HG03060 (cell line): ENCODE results near the gene WRAP73.

Experiments
- ATAC-seq: cut with Tn5 transposase; IDR thresholded peaks from one replicate; pipeline ENCODE4 v1.9.1; 2021; ENCODE audit warnings: low read depth, moderate number of reproducible peaks; ENCODE audit not compliant: unreplicated experiment

Gene WRAP73

DNA sequence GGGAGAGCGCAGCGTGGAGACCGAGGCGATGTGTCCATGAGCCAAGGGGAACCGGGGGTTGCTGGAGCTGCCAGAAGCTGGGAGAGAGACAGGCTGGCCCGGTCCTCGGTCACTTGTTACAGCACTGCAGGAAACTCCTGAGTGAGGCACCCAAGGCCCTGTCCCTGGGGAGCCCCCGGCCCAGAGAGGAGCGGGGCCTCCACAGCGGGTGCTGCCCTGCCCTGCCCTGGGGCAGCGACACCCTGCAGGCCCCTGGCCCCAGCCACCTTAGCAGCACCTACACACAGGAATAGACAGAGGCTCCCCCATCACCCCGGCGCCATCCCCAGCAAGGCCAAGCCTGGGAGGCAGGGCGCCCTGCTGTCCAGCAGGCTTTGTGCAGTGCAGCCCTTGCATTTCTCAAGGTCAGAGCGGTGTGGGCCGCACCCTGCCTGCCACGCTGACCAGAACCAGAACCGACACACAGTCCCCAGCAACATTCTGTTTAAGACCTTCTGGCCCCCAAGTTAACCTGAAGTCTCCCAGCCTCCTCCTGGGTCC, 32.0 kb downstream of the WRAP73 start:
- no peak for ATAC-seq

GRCh38 chr1:3616861-3617260, 33.0 kb downstream of the WRAP73 start:
- ATAC-seq, result no peak

DNA sequence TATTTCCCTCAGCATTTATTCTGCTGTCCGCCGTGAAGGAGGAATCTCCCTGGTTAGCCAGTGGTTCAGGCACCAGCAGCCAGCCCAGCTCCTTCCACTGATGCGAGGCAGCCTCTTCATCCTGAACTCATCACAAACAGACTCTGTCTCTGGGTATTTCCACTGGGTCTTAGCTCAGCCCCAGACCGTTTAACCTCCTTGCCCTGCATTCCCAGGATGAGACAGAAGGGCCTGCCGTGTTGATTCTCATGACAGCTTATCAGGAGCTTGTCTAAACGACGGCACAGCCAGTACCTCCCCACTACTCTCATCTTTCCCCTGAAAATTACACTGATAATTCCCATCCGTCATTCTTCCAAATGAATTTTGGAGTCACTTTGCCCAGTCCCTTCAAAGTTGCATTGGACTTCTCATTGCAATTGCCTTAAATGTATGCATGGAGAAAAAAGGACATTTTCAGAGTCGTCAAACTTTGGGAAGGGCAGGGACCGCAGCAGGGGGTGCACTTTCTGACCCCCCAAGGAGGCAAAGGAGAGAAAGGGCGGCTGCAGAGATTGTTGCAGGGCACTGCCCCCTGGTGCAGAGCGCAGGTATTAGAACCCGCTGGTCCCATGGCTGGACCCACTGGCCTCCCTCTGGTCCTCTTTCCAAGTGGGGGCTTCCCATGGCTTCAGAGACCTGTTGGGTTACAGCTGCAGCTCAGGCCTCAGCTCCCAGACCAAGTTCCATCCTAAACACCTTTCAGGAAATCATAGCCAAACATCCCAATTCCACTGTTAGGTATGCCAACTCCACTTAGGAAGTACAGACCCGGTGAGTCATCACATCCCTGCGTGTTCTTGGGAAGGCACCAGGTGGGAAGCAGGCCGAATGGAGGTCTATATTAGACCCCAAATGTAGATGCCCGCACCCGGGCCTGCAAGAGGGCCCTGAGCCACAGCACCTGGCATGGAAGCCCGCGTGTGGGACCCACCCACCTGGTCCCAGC, 34.9 kb downstream of the WRAP73 start:
- ATAC-seq, result no peak

- ATAC-seq, result no peak
Observed at GRCh38 chr1:3612123-3612522, 37.8 kb downstream of the WRAP73 start.

DNA sequence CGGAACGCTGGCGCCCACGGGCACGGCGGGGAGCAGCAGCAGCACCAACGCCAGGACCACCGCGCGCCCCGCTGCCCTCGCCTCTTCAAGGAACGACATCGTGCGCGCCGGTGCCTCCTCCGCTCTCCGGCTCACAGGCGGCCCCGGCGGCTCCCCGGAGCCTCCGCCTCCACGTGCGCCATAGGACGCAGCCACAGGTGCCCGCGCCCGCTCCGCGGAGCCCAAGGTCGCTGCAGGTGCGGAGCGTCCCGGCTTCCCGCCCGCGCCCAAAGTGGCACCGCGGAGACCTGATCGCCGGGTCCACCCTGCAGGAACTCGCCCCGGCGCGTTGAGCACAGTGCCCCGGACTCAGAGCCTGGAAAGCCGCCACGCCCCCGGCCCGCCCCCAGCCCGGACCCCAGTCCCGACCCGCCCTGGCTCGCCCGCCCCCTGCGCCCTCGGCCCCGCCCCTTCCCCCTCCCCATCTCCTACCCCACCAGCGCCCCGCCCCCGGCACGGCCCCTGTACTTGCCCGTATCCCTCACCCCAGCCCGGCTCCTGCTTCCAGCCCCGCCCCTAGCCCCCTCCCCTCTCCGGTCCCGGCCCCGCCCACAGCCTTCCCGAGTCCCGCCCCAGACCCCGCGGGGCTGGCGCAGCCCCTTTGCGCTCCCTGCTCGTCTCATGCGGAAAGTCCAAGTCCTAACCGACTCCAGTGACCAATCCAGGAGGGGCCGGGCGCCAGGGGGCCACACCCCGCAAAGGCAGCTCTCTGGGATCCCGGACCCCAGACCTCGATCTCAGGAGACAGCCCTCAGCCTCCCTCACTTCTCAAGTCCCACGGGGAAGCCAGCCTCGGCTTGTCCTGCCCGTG, 38.5 kb downstream of the WRAP73 start, which contains the start of gene MEGF6:
TSS of gene MEGF6 (minus strand) at position 339 of the 850 bp plus-strand sequence. CDS start at position 99, 240 bp downstream.
- no peak for ATAC-seq

DNA sequence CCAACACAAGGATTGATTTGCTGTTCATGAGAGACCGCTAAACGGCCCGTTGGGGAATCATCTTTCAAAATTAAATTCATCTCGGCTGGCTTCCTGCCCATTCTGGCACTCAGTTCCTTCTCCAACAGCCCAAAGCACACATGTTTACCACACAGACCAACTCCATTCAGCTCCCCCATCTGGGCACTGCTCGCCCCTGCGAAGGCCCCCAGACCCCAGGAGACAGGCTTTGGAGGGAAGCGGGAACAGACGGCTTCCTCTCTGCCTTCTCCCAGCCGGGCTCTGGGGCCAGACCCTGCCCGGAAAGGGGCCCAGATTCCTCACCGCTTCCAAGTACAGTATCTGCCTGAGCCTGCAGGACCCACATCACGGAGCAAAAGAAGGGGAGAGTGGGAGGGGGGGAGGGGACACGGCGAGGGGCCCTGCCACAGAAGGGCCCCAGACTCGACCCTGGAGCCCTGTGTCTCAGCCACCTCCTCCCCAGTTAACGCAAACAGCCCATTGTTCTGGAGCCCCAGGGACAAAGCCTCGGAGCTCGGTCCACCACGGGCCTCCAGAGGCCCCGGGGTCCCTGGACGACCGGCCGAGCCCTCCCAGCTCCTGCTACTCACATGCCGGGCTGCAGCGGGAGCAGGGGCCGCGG, 39.3 kb downstream of the WRAP73 start:
- ATAC-seq, result no peak

GRCh38 chr1:3609769-3610526, 40.0 kb downstream of the WRAP73 start:
- no peak for ATAC-seq

DNA sequence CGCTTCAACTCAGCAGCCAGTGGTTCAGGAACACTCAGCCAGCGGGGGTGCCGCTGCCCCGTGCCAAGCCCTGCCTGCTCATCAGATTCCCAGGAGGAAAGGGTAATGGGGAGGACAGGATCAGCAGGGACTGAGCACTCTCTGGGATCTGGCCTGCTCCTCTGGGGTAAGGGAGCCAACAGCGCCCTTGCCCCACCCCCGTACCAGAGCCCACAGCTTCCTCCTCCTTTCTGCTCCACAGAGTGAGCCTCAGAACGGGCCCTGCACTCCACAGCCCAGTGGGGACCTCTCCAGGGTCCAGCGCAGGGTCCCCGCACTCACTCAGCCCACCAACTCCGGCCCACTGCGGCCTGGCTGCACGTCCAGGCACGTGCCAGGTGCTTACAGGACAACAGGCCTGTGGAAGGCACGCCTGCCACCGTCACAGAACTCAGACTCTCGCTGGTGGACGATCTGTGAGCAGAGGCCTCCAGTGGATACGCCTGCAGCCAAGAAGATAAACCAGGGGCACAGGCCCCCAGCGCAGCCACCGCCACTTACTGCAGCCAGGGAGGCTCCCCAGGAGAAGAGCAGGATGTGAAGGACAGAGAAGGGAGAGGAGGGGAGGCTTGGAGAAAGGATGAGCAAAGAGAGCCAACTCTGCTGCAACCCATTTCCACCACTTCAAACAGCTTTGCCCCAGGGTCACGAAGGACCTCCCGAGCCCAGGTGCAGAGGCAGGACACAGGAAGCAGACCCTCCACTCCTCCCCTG, 40.7 kb downstream of the WRAP73 start:
- ATAC-seq, result no peak

DNA sequence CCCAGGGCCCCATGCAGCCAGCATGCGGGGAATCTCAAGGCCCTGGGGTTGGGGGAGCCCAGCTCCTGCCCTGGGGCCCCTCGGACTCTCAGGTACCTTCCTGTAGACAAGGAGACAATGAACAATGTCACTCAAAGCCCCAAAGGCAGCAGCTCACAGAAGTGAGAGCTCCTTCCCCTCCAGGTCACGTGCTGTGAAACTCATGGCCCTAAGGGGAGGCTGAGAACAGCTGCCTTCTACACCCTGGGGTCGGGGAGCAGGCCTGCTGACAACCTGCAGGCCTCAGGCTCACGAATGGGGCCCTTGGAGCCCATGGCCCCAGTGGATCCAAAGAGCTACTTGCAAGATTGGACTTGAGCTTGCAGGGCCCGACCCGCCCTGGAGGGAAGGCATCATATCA, 41.7 kb downstream of the WRAP73 start:
- ATAC-seq, result no peak

GRCh38 chr1:3607703-3608065, 42.2 kb downstream of the WRAP73 start:
- ATAC-seq, result no peak

- ATAC-seq, result no peak
Observed at GRCh38 chr1:3606779-3607702, 42.9 kb downstream of the WRAP73 start.

DNA sequence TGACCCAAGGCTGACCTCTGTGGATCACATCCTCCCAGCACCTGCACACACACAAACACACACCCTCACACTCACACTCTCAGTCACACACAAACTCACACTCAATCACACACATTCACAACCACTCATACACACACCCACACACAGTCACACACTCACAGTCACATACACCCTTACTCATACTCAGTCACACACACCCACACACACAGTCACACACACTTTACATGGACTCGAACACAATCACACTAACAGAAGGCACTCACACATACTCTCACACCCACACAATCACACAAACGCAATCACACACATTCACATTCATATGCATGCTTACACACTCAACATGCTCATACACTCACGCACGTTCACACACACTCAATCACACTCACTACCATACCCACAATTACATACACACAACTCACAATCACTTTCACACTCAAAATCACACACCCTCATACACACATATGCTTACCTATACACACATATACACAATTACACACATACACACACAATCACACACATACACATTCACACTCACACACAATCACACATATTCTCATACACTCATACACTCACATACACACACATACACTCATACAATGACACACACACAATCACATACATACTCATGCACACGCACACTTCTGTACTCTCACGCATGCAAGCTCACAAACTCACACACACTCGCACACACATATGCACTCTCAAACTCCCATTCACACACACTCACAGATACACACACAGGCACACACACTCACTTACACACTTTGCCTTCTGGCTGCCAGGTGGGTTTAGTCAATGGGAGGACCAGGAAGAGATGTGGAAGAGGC, 44.7 kb downstream of the WRAP73 start:
- no peak for ATAC-seq

DNA sequence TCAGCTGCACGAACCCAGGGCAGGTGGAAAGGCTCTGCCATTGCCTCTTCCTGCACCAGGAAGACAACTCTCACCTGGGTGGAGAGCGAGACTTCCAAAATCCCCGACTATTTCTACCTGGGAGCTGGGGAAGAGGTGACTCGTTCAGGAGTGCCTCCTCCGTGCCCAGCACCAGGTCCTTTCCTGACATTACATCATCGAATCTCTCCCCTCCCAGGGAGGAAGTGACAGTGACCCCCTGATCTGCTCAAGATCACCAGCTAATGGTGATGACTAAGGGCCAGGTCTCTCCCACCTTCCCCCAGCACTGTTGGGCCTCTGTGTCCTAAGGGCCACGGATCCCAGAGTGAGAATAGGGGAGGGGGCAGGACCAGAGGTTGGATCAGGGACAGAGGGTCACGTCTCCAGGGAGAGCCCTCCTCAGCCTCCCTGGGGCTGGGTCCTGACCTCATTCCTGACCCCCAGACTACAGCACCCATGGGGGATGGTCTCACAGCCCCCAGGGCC, 45.4 kb downstream of the WRAP73 start:
- no peak for ATAC-seq

- ATAC-seq, result no peak
Observed at GRCh38 chr1:3603571-3604467, 46.1 kb downstream of the WRAP73 start.

DNA sequence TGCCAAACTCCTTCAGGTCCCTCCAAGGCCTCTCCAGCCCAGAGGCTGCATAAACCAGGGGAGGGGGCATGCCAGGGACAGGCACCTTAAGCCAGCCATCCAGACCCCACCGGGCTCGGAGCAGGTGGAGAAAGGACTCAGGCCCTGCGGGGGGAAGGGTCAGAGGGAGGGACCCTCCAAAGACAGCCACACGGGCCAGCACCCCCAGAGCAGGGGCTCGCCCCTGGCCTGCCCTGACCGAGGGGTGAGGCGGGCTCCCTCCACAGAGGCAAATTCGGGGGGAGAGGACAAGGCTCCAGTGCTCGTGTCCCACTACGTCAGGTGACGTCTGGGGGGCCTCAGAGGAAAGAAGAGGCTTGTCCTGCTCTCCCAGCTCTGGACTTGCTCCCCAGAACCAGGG, 46.7 kb downstream of the WRAP73 start:
- no peak for ATAC-seq

DNA sequence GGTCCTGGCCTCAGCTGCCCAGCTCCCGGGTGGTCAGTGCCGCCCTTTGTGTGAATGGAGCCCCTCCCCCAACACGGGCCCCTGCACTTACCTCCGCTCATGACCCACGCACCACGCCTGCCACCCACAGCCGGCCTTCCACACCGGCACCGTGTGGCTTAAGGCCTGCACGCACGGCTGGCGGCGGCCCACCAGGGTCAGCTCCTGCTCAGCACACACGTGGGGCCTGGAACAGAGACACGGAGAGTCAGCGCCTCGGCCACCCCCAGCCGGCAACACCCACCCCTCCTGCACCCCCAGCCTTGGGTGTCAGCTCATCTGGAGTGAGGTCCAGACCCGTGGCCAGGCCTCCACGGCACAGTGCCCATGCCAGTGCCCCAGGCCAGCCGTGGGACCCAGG, 47.5 kb downstream of the WRAP73 start:
- ATAC-seq, result no peak
